ENCODE measurements around the gene HNRNPD. TPM values are rescaled to one million over a fixed set of nuclear protein-coding genes. Genes with fewer than 3 reads are reported as not detected.
"Not testable (repeated sequence)": the region's sequence is repeated elsewhere in the genome, so short reads cannot be mapped to it uniquely, and the experiment has no call there.

Gene HNRNPD
- total RNA-seq, 1 experiment from 2014 or later, result 86.4 TPM

DNA sequence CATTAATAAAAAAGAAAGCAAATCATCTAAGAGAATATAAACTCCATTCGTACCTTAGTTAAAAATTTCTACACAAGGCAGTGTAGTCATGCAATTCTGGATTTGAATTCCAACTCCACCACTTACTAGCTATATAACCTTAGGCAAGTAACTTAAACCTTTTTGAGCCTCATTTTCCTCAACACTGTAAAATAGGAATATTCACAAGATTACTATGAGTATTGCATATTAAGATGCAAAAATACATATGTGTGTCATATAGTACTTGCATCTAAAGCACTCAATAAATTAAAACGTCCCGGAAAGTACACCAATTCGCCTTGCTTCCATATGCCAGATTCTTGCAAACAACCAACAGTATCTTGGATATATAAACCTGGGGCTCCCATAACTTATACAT is 42.0 kb downstream of the HNRNPD start:
- in situ Hi-C loops (cut with HindIII; ENCODE audit: low sequenced_read_pairs), result no loop called here

DNA sequence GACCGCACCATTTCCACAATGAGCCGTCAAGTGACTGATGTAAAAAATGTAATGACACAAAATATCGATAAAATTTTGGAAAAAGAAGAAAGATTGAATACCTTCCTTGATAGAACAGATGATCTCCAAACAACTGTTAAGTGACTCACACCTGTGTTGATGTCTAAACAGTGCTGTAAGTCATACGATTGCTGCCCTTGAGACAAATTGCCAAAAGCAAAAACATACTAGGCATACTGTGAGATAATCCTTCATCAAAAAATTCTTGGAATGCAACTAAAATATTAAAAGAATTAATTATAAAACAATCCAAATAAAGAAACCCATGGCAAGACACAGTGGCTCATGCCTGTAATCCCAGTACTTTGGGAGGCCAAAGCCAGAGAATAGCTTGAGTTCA is 53.4 kb downstream of the HNRNPD start:
- no peak for DNase-seq (ENCODE audit: low spot score)
- in situ Hi-C loops (cut with HindIII; ENCODE audit: low sequenced_read_pairs), result no loop called here

More for the DNA sequence above, 42.0 kb downstream of the HNRNPD start:
- no peak for DNase-seq (ENCODE audit: low spot score)

- DNase-seq (ENCODE audit: low spot score), result not testable (repeated sequence)
Measured at GRCh38 chr4:82303063-82303462, 70.7 kb downstream of the HNRNPD start.

More at GRCh38 chr4:82303063-82303462, 70.7 kb downstream of the HNRNPD start:
- in situ Hi-C loops (cut with HindIII; ENCODE audit: low sequenced_read_pairs), result not testable (repeated sequence)

Other genes starting within 250 kb of the HNRNPD start
- 254 and 315 TPM in 2 replicates for gene HNRNPDL, start 56.5 kb upstream of the HNRNPD start, total RNA-seq (2014; rRNA removed; shearing (Covaris generic))
- gene ENOPH1, start 56.6 kb upstream of the HNRNPD start, total RNA-seq (2014; rRNA removed; shearing (Covaris generic)), result 78.0 and 98.4 TPM in 2 replicates
- gene TMEM150C, start 188.0 kb upstream of the HNRNPD start, total RNA-seq (2014; rRNA removed; shearing (Covaris generic)), result 1.7 and 3.6 TPM in 2 replicates

Data from G401 (cell line).